Osteoblast (primary cell): ENCODE results near the gene ZNF366. TPM values are rescaled to one million over a fixed set of nuclear protein-coding genes. Genes with fewer than 3 reads are reported as not detected.

Experiments used
- DNase-seq: peaks from one replicate; pipeline ENCODE4 v3.0.0; 2011; ENCODE audit warnings: low spot score, mixed read lengths; ENCODE audit not compliant: insufficient read length; ENCODE audit errors: missing footprints
- H2AFZ ChIP-seq: 2 replicates; pipeline ENCODE4 v1.6.0; 2011; ENCODE audit warnings: mild to moderate bottlenecking, low read length
- H3K27ac ChIP-seq: 2 replicates; pipeline ENCODE4 v1.5.1; 2011; ENCODE audit warnings: mild to moderate bottlenecking, low read depth, low read length, moderate library complexity
- H3K27me3 ChIP-seq: 2 replicates; pipeline ENCODE4 v1.6.0; 2012; ENCODE audit warnings: mild to moderate bottlenecking, control low read depth, inconsistent platforms, low read length, moderate library complexity; ENCODE audit not compliant: insufficient read depth
- H3K36me3 ChIP-seq: 2 replicates; pipeline ENCODE4 v1.5.1; 2011; ENCODE audit warnings: mild to moderate bottlenecking, low read length, control low read depth, moderate library complexity; ENCODE audit not compliant: insufficient read depth
- H3K4me1 ChIP-seq: 2 replicates; pipeline ENCODE4 v1.5.1; 2011; ENCODE audit warnings: mild to moderate bottlenecking, low read length, control low read depth, moderate library complexity; ENCODE audit not compliant: insufficient read depth
- H3K4me2 ChIP-seq: 2 replicates; pipeline ENCODE4 v1.6.0; 2011; ENCODE audit warnings: mild to moderate bottlenecking, low read length; ENCODE audit not compliant: insufficient read depth
- H3K4me3 ChIP-seq: fragments of 200-600 bp; sonication (generic); 3 replicates; pipeline ENCODE4 v1.5.1; 2012; ENCODE audit warnings: mild to moderate bottlenecking, low read length, inconsistent platforms; ENCODE audit not compliant: insufficient read depth
- H3K79me2 ChIP-seq: 2 replicates; pipeline ENCODE4 v1.6.0; 2012; ENCODE audit warnings: mild to moderate bottlenecking, low read length, control low read depth, inconsistent platforms; ENCODE audit not compliant: insufficient read depth
- H3K9me3 ChIP-seq: 2 replicates; pipeline ENCODE4 v1.5.1; 2011; ENCODE audit warnings: low read depth, low read length, control low read depth
- H4K20me1 ChIP-seq: 2 replicates; pipeline ENCODE4 v1.6.0; 2012; ENCODE audit warnings: mild to moderate bottlenecking, low read length, control low read depth; ENCODE audit not compliant: insufficient read depth
- total RNA-seq: library from RNA; depleted of rRNA; stranded (reverse); fragments of >200 nt; gene quantifications from 2 replicates; pipeline ENCODE4 v1.2.3, GENCODE V29; 2012
- TF ChIP-seq, protein P1 (sequence below): IDR thresholded peaks from 2 replicates; pipeline ENCODE4 v1.5.1; 2011; ENCODE audit warnings: mild to moderate bottlenecking, low read depth, low read length, moderate library complexity; ENCODE audit errors: extremely low read depth

ZNF366 gene
- total RNA-seq, 1 donor, result not detected

DNA sequence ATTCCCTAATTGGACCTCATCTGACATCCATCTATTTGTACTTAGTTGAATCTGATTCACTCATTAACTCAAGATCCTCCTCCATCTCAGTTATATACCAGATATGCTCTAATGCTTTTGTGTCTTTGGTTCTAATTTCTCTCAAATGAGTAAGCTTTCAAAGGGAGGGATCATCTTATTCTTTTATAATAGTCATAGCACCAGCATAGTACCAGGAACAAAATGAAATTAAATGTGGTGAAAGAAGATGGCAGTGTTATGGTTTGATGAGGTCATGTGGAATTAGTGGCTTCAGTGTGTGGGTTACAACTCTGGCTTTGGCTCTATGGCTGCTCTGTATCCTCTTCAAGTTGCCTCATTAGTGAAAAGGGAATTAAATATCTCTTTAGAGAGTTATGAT, 32.5 kb upstream of the ZNF366 start:
- H2AFZ ChIP-seq, result peak overlapping the region; percentile 64
- DNase-seq, result peak; percentile 76
- no peaks in the 10 kb centered on the region for H4K20me1 ChIP-seq
- peaks cover 13% of the 10 kb centered on the region for H3K4me1 ChIP-seq
- H3K79me2 ChIP-seq, result no peaks in the 10 kb centered on the region
- H3K27me3 ChIP-seq, result no peaks in the 10 kb centered on the region
- H3K4me2 ChIP-seq, result no peak overlapping the region
- no peaks in the 10 kb centered on the region for H3K36me3 ChIP-seq
- H3K9me3 ChIP-seq, result no peaks in the 10 kb centered on the region
- TF ChIP-seq, protein P1, sequence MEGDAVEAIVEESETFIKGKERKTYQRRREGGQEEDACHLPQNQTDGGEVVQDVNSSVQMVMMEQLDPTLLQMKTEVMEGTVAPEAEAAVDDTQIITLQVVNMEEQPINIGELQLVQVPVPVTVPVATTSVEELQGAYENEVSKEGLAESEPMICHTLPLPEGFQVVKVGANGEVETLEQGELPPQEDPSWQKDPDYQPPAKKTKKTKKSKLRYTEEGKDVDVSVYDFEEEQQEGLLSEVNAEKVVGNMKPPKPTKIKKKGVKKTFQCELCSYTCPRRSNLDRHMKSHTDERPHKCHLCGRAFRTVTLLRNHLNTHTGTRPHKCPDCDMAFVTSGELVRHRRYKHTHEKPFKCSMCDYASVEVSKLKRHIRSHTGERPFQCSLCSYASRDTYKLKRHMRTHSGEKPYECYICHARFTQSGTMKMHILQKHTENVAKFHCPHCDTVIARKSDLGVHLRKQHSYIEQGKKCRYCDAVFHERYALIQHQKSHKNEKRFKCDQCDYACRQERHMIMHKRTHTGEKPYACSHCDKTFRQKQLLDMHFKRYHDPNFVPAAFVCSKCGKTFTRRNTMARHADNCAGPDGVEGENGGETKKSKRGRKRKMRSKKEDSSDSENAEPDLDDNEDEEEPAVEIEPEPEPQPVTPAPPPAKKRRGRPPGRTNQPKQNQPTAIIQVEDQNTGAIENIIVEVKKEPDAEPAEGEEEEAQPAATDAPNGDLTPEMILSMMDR, result no peak
- no peak overlapping the region for H3K4me3 ChIP-seq
- H3K27ac ChIP-seq, result no peak overlapping the region

DNA sequence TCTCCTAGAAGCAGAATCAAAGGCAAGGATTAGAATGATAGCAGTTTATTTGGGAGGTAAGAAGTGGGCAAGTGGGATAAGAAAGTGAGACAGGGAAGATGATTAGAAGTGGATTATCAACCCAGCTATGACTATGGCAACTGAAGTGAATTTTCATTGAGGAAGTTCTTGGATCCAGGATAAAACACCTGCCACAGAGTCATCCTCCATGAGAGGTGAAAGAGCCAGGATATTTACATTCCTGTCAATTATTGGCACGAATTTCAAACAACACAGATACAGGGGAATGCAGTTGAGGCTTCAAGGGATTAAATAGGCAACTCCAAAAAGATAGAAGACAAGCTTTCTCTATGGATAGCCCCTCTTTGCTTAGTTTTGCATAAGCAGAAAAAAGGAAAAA, 31.8 kb upstream of the ZNF366 start:
- no peak overlapping the region for H2AFZ ChIP-seq
- H3K79me2 ChIP-seq, result no peaks in the 10 kb centered on the region
- H3K4me3 ChIP-seq, result no peak overlapping the region
- DNase-seq, result no peak
- peaks cover 13% of the 10 kb centered on the region for H3K4me1 ChIP-seq
- H3K9me3 ChIP-seq, result no peaks in the 10 kb centered on the region
- no peaks in the 10 kb centered on the region for H4K20me1 ChIP-seq
- no peak overlapping the region for H3K27ac ChIP-seq
- no peaks in the 10 kb centered on the region for H3K36me3 ChIP-seq
- H3K27me3 ChIP-seq, result no peaks in the 10 kb centered on the region
- no peak overlapping the region for H3K4me2 ChIP-seq
- TF ChIP-seq, protein P1, result no peak

DNA sequence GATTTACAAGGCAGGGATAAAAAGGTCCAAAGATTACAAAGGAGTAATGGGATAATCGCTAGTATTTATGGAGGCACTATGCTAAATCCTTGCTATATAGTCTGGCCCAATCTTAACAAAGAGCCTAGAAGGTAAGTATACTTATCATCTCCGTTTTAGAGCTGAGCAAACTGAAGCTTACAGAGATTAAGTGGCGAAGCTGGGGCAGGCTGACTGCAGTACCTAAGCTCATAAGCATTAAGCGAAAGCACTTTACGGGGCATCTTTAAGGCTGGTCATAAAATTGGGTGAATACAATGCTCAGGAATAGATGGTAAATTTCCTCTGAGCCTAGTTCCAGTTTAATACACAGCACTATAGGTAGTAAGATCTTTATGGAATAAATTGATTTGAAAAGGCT, 30.0 kb upstream of the ZNF366 start:
- H3K27me3 ChIP-seq, result no peaks in the 10 kb centered on the region
- no peaks in the 10 kb centered on the region for H3K36me3 ChIP-seq
- no peak overlapping the region for H3K4me3 ChIP-seq
- H3K79me2 ChIP-seq, result no peaks in the 10 kb centered on the region
- H3K27ac ChIP-seq, result no peak overlapping the region
- no peak for DNase-seq
- H4K20me1 ChIP-seq, result no peaks in the 10 kb centered on the region
- H3K9me3 ChIP-seq, result no peaks in the 10 kb centered on the region
- no peaks in the 10 kb centered on the region for H3K4me1 ChIP-seq
- no peak overlapping the region for H3K4me2 ChIP-seq
- H2AFZ ChIP-seq, result no peak overlapping the region
- TF ChIP-seq, protein P1, result no peak

DNA sequence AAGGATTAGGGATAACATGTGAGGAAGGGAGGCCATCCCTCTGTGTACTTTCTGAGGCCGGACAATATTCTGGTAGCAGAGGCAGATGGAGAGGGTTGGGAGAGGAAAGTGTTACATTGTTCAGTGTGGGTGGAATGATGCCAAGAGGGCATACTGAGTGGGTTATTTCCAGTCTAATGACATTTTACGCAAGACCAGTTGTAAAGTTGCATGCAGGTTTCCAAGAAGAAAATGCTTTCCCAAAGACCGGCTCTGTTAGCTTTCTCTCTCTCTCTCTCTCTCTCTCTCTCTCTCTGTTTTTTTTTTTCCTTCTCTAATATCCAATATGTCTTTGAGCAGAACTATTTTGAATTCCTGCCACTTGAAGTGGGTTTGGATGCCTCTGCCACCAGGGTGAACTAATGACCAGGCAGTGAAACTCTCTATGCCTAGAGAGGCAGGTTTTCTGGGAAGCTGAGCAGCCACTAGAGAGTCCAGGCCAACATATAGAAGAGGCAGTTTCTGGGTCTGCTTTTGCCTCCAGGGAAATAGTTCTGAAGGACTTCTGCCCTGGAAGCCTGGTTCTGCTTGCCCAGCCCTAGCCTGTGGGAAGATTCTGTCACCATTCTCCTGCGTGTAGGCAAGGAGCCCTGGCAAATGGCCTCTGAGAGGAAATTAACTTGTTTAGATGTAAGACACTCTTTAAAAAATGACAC, 24.4 kb upstream of the ZNF366 start:
- TF ChIP-seq, protein P1, result peak; percentile 20
- Histone ChIP-seq H4K20me1 (no peaks in the 10 kb centered on the region), H3K4me3 (no peak overlapping the region), H2AFZ (peak overlapping the region; percentile 68), H3K36me3 (no peaks in the 10 kb centered on the region), H3K4me1 (no peaks in the 10 kb centered on the region), H3K9me3 (no peaks in the 10 kb centered on the region), H3K27me3 (no peaks in the 10 kb centered on the region), H3K79me2 (no peaks in the 10 kb centered on the region), H3K4me2 (peak overlapping the region; percentile 1), H3K27ac (peak overlapping the region; percentile 13)
- DNase-seq, result no peak
